Stimulated activated CD8-positive, alpha-beta memory T cell treated with anti-CD3 and anti-CD28 coated beads, Interleukin-12 subunit alpha, Interleukin-12 subunit beta, amount 100 ng/mL, for 4 hours (primary cell): ENCODE data around the gene PAX6.

ENCODE experiments used
- DNase-seq: peaks from one replicate; pipeline ENCODE4 v3.0.0-alpha.2; 2020; ENCODE audit warnings: low read depth

PAX6 gene

GRCh38 chr11:31798057-31798553, 13.0 kb downstream of the PAX6 start:
- DNase-seq: no peak

DNA sequence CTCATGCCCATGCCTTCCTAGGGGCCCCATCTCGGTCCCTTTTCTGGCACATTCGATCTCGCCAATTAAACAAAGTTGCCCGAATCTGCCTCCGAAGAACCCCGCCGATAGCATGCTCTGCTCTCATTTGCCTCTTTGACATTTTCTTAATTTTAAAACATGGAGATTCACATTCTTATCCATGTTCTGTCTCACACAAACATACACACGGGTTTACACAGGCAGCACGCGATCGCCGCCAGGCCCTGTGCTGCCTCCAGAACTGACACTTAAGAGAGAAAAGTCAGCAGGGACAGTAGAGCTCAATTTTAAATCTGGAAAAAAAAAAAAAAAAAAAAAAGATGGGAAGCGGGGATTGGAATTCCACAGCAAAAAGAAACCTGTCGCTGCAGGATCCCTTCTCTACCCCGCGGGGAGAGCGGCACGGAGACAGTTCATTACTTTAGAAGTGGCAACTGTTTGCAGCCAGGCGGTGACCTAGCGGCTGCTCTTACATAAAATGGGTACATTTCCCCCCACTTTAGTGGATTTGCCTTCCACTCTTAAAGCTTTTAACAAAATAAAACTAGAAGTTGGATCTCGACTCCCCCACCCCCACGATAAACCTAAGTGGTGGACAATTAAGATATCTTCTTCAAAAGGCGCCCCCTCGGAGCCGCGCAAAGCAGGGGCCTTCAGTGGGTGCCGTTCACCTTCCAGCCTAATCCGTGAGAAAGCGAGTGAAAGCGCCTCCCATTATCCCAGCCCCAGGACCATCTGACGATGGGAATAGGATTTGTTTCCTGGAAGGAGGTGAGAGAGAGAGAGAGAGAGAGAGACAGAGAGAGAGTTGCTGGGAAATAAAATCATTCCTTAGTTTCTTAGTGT, 13.7 kb downstream of the PAX6 start:
- DNase-seq: no peak

GRCh38 chr11:31796499-31797189, 14.5 kb downstream of the PAX6 start:
- DNase-seq: no peak

DNA sequence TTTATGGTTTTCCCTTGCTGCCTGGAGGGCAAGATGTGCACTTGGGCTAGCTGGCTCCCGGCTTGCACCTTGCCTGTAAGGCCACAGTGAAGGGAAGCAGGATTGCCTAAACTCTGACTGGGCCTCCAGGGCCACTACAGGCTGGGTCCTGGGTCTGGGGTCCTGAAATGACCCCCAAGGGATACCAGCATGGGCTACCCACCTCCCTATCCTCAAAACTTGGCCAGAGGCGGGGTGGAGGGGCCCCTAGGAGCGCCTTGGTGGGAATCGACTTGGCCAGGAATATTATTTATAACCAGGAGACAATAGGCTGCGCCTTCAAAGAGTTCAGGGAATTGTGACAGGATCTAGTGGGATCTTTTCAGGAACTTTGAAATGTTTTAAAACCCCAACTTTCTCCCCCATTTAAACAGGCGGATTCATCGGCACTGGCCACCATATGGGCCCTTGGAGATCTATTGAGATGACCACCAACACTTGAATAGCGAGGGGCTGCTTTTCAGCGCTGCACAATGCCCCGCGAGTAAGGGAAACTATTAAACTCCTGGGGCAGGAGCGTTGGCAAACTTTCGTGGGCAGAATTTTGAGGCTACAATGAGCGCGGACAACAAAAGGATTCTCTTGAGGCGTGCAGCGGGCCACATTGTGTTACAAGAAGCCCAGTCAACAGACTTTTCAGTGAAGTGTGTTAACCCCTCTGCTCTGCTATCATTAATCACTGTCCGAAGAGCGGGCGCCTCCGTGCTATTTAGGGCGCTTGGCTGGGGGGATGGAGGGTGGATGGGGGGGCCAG, 15.2 kb downstream of the PAX6 start:
- no peak for DNase-seq

DNA sequence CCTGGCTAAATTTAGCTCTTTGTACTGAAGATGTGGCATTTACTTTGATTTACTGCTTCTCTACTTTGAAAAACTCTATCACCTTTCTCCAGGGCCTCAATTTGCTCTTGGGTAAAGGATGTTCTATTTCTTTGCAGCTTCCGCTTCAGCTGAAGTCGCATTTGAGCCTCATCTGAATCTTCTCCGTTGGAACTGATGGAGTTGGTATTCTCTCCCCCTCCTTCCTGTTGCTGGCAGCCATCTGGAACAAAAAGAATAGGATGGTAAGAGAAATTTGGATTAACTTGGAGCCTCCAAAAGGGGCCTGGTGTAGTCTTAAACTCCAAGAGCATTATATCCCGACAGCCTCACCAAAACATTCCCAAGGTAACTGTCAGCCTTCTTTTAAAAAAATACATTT, 16.6 kb downstream of the PAX6 start:
- no peak for DNase-seq

DNA sequence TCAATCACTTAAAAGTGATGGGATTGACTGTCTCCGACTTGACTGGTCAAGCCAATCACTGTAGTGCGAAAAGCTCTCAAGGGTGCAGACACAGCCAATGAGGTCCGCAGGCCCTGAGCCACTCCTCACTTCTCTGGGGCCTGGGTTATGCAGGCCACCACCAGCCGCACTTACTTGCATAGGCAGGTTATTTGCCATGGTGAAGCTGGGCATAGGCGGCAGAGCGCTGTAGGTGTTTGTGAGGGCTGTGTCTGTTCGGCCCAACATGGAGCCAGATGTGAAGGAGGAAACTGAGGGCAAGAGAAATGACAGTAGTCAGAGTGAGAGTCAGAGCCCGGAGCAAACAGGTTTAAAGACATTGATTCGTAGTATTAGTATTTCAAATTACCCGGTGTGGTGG, 17.9 kb downstream of the PAX6 start:
- no peak for DNase-seq

DNA sequence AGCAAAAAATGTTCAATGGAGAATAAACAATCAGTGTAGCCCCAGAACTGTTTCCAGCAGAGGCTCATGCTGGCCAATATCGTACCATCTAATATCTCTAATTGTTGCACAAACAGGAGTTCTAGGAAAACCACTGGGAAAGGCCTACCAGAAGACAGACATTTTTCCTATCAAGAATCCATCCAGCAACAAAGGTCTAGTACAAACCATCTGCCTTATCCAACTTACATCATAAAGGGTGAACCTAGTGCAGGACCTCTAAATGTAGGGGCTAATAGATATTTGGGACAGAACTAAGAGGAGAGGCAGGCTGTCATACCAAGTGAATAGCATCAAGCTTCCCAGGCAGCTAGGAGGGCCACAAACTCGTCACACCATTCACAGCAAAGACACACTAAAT, 18.7 kb downstream of the PAX6 start:
- DNase-seq: no peak

- no peak for DNase-seq
Measured at GRCh38 chr11:31792036-31792435, 19.1 kb downstream of the PAX6 start.

GRCh38 chr11:31790649-31791048, 20.5 kb downstream of the PAX6 start:
- DNase-seq: no peak

- DNase-seq: no peak
Measured at GRCh38 chr11:31788085-31788484, 23.0 kb downstream of the PAX6 start.

GRCh38 chr11:31786996-31787685, 24.0 kb downstream of the PAX6 start:
- no peak for DNase-seq

DNA sequence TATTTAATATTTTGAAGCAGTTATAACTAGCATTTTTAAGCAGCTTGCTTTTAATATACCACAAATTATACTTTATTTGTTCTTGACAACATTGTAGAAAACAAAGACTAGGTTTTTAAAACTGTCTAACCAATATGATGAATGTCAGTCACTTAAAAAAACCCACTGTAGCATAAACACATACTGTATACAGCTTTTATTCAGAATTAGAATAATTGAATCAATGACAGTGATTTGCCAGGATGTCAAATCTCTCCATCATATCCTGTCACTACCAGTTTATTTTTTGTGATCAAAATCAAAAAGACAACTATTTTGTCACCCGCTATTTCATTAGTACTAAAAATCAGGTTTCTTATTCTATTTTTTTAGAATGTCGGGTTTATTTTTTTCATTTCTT, 26.5 kb downstream of the PAX6 start:
- DNase-seq: no peak

DNA sequence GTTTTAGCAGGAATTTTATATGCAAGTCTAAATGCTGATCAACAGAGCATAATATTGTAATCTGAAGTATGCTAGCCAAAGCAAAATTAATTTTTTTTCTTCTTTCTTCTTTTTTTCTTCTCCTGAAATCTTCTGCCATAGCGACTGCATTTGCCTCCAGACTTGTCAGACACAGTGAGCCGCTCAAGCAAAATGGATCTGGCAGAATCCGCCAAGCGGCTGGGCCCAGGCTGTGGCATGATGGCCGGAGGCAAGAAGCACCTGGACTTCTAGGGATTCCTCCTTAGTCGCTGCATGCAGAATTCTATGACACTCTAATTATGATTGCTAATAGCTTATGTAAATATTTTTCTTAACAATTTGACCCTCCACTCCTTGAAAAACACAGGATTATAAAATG, 27.9 kb downstream of the PAX6 start:
- DNase-seq: no peak

GRCh38 chr11:31782257-31782656, 28.9 kb downstream of the PAX6 start:
- no peak for DNase-seq

- DNase-seq: no peak
Measured at GRCh38 chr11:31780480-31780971, 30.6 kb downstream of the PAX6 start.

GRCh38 chr11:31780078-31780477, 31.0 kb downstream of the PAX6 start:
- DNase-seq: no peak

GRCh38 chr11:31779374-31779791, 31.7 kb downstream of the PAX6 start:
- DNase-seq: no peak

DNA sequence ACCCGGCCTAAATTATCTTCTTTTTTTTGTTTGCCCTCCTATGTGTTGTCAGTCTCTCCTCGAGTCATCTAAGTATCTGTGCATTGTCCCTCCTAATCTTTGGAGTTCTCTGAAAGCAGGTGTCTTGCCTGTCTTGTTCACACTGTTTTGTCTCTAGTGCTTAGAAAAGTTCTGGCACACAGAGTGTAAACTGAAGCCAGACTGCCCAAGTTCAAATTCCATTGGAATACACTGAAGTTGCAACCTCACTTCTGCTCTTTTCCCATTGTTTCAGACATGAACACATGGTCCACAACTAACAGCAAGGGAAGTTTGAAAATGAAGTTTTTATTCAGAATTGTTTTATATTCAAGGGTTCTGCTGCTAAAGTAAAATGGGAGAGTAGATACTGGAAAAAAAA, 38.7 kb downstream of the PAX6 start:
- DNase-seq: no peak

GRCh38 chr11:31770011-31770700, 41.0 kb downstream of the PAX6 start:
- DNase-seq: no peak

DNA sequence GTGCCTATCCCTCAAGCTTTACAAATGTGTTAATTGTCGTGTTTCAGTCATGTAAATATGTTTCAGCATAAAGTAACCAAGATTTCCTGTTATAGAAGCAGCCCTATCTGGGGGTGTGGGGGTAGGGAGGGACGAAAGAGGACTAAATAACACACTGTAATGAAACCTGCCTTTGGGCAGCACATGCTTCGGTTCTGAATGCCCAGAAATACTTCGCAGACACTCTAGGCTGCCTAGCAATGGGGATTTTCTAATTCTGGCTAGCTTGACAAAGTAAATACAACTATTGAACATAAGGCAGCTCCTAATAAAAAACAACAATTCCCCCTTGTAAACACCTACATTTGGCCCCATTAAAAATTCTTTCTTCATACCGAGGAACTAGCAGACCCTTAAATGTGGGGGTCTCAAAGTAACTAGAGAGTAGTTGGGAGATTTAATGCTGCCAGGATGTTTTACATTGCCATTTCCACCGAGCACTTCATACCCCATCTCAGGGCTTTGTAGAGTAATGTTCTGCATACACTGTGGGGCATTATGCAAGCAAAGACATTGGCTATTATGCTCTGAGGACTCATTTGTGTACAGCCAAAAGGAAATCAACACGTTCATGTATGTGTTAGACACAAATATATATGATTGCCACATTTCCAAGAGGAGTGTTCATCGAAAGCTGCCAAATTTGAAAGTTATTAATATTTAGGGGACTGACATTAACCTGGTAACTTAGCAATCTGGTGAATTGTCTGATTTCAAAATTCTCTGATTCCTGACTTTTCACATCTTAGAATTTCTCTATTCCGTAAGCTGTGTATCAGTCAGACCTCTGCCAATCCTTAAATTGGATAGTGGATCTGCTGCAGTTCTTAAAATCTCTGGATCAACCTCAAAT, 42.1 kb downstream of the PAX6 start:
- DNase-seq: no peak
